GM12865 (cell line): Measurements from ENCODE around the gene PGLYRP1.

ENCODE experiments used
- DNase-seq: peaks from one replicate; pipeline ENCODE4 v3.0.0; 2010; ENCODE audit warnings: low read depth
- H3K4me3 ChIP-seq: 2 replicates; pipeline ENCODE4 v1.5.1; 2011; ENCODE audit warnings: mild to moderate bottlenecking, low read depth, low read length, control low read depth
- TF ChIP-seq, protein P1 (sequence below): IDR thresholded peaks from 2 replicates; pipeline ENCODE4 v1.5.1; 2011; ENCODE audit warnings: low read length, control low read depth, low read depth, inconsistent platforms; ENCODE audit not compliant: insufficient read depth; ENCODE audit errors: missing control alignments

The PGLYRP1 gene

DNA sequence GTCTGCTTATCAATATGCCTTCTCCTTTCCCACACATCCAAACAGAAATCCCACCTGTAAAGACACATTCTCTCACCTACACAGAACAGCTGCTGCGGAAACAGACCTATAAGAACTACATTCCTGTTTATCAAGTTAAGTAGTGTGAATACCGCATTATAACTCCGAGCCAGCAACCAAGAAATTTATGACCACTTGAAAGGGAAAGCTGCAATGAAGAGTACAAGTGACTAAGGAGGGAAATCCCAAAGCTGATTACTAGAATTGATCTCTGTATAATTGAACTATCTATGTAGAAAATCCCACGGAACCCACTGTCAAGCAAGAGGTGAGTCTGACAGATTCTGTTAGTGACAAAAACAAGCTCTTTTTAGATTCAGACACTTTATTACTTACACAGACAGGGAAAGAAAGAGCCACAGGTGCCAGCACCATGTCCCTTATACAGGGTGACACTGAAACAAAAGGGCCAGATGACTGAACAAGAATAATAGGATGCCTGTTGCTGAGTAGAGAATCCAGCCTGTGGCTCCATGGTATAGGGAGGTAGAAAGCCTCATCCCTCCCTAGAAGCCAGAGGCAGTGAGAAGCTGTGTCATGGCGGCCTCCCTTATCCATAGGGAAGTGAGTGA, 19.5 kb upstream of the PGLYRP1 start:
- TF ChIP-seq, protein P1, sequence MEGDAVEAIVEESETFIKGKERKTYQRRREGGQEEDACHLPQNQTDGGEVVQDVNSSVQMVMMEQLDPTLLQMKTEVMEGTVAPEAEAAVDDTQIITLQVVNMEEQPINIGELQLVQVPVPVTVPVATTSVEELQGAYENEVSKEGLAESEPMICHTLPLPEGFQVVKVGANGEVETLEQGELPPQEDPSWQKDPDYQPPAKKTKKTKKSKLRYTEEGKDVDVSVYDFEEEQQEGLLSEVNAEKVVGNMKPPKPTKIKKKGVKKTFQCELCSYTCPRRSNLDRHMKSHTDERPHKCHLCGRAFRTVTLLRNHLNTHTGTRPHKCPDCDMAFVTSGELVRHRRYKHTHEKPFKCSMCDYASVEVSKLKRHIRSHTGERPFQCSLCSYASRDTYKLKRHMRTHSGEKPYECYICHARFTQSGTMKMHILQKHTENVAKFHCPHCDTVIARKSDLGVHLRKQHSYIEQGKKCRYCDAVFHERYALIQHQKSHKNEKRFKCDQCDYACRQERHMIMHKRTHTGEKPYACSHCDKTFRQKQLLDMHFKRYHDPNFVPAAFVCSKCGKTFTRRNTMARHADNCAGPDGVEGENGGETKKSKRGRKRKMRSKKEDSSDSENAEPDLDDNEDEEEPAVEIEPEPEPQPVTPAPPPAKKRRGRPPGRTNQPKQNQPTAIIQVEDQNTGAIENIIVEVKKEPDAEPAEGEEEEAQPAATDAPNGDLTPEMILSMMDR, result no peak
- DNase-seq, result no peak

DNA sequence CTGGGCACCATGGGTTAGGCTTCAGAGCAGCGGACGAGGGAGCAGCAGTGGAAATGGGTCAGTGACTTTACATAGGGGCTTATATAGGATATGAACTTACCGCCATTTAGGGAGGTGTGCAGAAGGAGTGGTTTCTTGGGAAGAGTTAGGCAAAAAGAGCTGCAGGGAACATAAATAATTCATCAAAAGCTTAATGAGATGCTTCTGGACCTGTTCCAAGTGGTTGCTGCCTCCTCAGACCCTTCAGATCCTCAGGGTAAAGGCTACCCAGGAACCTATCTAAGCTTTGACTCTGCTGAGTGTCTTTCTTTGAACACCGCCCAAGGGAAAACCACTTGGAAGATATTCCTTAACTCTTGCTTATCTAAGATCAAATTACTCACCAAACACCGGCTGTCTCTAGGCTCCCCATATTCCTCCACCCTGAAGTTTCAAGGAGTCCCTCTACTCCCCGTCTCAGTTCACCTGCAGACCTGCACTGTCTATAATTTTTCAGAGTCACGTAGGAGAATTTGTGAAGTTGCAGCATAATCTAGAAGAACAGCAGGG, 18.2 kb upstream of the PGLYRP1 start, which contains the start of gene IGFL4:
Gene IGFL4 (minus strand): TSS at position 51 of the 549 bp plus-strand sequence. CDS start 40 bp downstream, at position 11.
- no peak for DNase-seq
- no peak within 1 kb of the TSS for H3K4me3 ChIP-seq
- TF ChIP-seq, protein P1, result no peak

More for the DNA sequence above, 19.5 kb upstream of the PGLYRP1 start:
- H3K4me3 ChIP-seq, result no peak overlapping the region

DNA sequence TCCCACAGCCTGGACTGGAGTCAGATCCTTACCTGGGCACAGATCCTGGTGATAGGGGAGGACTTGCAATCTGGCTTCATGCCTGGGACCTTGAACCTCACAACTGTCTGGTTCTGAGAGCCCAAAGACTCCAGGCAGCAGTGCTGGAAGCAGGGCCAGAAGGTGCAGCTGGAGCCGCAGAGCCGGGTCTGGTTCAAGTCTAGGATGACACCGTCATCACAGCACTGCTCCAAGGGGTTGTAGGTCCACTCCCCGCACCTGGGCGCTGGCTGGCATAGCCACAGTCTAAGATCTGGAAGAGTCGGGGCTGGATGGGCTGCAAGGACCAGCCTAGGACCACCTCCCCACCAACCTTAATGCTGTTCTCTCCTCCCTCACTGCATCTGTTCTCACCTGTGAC, 17.3 kb upstream of the PGLYRP1 start:
- TF ChIP-seq, protein P1, result no peak
- H3K4me3 ChIP-seq, result no peak overlapping the region
- DNase-seq, result no peak

DNA sequence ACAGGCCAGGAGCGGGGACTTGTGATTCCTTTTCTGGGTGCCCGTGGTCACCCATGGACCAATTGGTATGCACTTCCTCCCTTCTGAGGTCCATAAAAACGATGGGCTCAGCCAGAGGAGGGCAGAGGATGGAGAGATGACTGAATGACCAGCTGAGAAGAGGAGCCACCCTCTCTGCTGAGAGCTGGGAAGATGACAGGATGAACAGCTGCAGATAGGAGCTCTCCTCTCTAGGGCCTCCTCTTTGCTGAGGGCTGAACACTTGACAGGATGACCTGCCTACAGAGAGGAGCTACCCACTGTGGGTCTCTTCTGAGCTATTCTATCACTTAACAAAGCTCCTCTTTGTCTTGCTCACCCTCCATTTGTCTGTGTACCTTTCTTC, 13.9 kb upstream of the PGLYRP1 start:
- no peak overlapping the region for H3K4me3 ChIP-seq
- no peak for DNase-seq
- TF ChIP-seq, protein P1, result no peak

DNA sequence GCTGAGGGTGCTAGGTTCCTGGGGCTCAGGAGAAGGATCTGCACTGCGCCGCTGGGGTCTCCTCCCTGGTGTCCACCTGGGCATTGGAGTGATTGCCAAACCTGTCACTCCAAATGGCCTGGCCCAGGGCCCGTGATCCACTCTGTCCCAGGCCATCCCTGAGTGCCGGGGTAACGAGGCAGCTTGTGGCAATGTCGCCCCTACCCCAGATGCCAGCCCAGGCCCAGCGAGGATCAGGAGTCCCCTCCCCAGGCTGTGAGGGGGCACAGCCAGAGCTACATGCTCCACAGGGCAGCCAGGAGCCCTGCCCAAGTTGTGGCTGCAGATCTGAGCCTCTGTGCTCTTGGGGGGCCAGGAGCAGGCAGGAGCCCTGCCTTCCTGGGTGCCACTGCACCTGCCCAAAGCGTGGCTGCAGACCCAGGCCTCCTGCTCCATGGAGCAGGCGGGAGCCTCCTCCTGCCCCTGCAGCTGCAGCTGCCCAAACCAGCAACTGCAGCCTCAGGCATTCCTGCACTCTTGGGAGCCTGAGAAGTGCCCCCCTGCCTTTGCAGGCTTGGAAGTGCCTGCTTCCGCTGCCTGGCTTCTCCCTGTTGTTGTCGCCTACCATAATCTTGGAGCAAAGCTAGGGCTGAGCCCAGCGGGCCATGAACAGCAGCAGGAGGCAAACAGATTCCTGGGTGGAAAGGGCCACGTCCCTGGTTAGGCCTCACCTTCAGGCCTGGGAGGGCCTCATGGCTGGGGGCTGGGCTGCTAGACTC, 13.3 kb upstream of the PGLYRP1 start:
- TF ChIP-seq, protein P1, result no peak
- DNase-seq, result no peak
- H3K4me3 ChIP-seq, result no peak overlapping the region

DNA sequence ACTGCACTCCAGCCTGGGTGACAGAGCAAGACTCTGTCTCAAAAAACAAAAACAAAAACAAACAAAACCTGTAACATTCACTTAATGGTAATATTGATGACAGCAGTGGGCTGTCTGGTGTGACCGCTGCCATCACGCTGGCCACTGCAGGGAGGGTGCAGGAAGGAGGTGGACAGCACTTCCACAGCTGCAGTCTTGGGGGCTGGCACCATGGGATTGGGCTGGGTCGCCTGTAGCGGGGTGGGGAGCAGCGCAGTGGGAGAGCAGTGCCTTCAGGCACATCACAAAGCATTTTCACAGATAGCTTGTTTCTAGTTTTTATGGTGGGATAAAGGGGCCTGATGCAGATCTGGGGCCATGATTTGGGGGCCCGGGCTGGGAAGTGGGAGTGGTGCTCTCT, 12.7 kb upstream of the PGLYRP1 start:
- TF ChIP-seq, protein P1, result no peak
- DNase-seq, result no peak
- H3K4me3 ChIP-seq, result no peak overlapping the region
